Epithelial cell of esophagus (primary cell): Measurements from ENCODE around the gene ZDHHC9.

Source experiments
- DNase-seq: peaks from one replicate; pipeline ENCODE4 v3.0.0; 2010; ENCODE audit warnings: low read depth
- H3K4me3 ChIP-seq: 2 replicates; pipeline ENCODE4 v1.5.1; 2011; ENCODE audit warnings: mild to moderate bottlenecking, low read length, control low read depth
- TF ChIP-seq, protein P1 (sequence below): IDR thresholded peaks from 2 replicates; pipeline ENCODE4 v1.5.1; 2011; ENCODE audit warnings: low read depth, mild to moderate bottlenecking, low read length, control low read depth, inconsistent platforms; ENCODE audit not compliant: insufficient read depth; ENCODE audit errors: missing control alignments

Gene ZDHHC9

DNA sequence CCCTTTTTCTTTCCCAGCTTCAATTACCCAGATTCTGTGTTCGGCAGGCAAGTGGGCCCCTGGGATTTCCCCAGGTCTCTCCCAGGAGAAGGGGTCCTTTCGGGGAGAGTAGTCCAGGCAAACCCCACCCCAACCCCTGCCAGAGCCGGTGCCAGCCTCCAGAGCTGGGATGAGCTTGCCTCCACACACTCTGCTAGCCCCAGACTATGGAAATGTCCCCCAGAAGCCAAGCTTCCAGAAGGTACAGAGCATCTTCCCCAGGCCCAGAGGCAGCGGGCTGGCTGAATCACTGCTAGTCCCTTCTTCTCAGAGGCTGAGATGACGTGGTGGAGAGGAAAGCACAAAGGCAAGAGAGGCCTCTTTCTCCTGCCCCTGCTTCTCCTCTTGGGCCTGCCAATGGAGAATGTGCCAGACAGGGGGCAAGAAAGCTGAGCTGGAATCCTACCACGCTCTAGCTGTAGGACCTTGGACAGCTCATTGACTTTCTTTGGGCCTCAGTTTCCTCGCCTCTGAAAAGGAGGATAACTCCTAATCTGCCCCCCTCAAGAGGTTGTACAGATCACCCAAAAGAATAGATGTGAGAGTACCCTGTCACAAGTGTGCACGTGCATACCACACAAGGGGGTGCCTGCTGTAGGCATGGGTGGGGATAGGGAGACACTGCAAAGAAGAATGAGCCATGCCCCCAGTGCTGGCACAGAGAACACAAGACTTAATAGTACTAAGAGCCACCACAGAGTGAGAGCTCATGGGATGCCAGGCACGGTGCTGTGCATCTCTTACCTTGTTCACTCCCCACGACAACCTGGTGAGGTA lies 61.8 kb downstream of the ZDHHC9 start:
- TF ChIP-seq, protein P1, sequence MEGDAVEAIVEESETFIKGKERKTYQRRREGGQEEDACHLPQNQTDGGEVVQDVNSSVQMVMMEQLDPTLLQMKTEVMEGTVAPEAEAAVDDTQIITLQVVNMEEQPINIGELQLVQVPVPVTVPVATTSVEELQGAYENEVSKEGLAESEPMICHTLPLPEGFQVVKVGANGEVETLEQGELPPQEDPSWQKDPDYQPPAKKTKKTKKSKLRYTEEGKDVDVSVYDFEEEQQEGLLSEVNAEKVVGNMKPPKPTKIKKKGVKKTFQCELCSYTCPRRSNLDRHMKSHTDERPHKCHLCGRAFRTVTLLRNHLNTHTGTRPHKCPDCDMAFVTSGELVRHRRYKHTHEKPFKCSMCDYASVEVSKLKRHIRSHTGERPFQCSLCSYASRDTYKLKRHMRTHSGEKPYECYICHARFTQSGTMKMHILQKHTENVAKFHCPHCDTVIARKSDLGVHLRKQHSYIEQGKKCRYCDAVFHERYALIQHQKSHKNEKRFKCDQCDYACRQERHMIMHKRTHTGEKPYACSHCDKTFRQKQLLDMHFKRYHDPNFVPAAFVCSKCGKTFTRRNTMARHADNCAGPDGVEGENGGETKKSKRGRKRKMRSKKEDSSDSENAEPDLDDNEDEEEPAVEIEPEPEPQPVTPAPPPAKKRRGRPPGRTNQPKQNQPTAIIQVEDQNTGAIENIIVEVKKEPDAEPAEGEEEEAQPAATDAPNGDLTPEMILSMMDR, result no peak
- H3K4me3 ChIP-seq, result no peak overlapping the region
- no peak for DNase-seq

DNA sequence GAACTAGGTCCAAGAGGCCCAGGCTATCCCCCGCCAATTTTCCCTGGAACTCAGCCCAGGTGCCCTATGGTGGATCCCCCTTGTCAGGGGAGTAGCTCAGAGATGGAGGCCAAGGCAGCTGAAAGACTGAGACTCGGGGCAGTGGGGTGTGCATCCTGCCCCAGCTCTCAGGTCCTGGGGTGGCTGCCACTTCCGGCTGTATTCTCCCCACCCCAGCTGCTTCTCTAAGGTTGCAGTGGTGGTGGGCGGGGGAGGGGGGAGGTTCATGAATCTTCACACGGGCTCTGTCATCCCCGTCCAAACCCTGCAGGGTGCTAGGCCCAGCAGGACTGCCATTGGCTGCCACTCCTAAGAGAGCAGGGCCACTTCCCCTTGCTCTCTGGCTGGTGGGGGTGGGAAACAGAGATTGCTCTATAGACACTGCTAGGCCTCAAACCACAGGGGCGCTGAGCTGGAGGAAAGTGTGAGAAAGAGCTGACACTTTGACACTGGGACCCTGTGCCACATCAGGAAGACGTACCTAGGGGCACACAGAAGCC lies 62.5 kb downstream of the ZDHHC9 start:
- TF ChIP-seq, protein P1, result no peak
- no peak for DNase-seq
- H3K4me3 ChIP-seq, result no peak overlapping the region

DNA sequence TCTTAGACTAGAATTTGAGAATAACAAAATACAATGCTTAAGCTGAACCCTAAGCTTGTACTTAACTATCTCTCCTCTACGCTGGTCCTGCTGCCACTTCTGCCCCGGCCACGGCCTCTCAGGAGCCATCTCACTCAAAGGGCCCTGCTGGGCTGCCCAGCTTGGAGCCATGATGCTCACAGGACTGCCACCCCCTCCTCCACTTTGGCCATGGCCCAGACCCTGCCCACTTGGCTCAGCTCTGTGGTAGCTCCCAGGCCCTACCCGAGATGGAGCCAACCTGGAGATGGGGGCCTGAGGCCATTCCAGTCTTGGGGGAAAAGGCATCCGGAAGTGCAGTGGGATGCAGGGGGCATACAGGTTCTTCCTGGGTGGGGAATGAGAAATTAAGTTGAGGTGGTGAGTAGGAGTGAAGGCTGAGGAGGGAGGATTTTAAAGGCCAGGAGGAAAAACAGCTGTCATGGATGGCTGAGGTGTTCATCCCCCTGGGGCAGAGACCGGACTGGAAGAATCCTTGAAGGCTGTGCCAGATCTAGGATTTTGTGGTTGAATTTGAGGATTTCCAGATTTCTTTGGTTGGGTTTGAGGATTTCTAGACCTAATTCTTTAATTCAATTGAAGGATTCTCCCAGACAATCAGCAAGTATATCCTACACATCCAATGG lies 63.1 kb downstream of the ZDHHC9 start:
- H3K4me3 ChIP-seq, result no peak overlapping the region
- TF ChIP-seq, protein P1, result no peak
- DNase-seq, result no peak

DNA sequence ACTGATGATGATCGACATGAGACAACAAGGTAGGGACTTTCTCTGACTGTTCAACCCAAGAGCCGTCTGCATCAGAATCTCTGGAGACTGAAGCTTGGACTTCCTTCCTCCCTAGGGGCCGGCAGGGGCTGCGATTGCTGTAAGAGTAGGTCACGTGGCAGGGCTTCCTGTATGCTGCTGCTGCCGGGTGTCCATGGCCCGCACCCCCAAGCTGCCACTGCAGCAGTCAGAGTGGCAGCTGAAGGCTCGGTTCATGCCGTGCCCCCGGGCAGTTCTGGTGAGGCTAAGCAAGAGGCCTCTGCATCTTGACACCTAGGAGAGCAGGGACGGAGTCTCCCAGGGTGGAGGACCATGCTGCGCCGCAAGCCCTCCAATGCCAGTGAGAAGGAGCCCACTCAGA lies 63.9 kb downstream of the ZDHHC9 start, which contains the start of gene SASH3:
Gene SASH3 (plus strand): TSS at position 203 of the 400 bp plus-strand sequence. CDS start 149 bp downstream, at position 352.
- no peak for DNase-seq
- H3K4me3 ChIP-seq, result no peak within 1 kb of the TSS
- TF ChIP-seq, protein P1, result no peak

DNA sequence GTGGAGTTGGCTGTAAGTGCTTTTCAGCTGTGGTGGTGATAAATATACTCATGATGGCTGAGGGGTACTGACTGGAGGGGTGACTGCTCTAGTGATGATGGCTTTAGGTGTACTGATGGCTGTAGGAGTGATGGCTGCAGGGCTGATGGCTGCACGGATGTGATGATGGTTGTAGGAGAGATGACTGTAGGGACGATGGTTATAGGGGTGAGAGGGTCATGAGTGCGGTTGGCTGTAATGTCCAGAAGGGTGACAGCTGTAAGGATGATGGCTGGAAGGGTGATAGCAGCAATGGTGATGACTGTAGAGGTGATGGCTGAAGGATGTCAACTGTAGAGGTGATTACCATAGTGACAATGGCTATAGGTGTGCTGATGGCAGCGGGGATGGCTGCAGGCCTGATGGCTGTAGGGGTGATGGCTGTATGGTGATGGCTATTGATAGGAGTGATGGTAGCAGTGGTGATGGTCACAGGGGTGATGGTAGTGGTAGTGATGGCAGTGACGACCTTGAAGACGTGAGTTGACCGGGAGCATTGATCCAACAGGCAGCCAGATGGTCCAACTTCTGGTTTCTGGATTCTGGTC lies 64.5 kb downstream of the ZDHHC9 start:
- no peak overlapping the region for H3K4me3 ChIP-seq
- TF ChIP-seq, protein P1, result no peak
- no peak for DNase-seq

DNA sequence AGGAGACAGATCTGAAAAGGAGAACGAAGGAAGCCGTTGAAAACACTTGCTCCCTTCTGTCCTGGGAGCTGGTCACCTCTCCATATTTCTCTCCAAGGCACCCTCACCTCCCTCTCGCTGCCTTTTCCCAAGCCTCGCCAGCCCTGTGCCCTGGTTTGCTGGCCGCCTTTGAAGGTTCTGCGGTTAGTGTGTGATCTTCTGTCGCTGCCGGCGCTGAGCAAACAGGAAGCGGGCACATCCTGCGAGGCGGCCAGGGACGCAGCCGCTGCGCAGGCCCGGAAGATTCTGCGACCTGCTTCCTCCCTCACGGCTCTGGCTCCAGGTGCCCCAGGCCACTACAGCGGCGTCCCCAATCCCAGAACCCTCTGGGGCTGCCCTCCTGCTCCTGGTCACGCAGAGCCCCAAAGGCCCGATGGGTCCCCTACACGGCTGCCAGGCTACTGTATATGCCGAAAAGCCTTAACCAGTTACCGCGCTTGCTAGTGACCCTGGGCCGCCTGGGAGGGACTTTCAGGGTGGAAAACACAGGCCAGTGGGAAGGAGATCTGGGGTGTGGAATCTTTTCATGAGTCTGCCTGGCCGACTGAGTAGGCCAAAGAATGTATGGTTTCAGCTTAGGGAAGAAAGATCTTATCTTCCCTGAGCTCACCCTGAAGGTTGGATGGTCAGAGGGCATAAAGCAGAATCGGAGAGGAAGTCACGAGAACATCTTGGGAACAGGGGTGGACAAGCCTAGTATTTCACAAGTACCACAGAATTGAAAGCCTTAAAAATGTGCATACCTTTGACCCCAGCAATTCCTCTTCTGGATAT lies 66.3 kb downstream of the ZDHHC9 start:
- no peak overlapping the region for H3K4me3 ChIP-seq
- DNase-seq, result peak; percentile 22
- TF ChIP-seq, protein P1, result no peak
